Stimulated activated CD4-positive, alpha-beta T cell treated with anti-CD3 and anti-CD28 coated beads, Interleukin-4, amount 100 ng/mL, for 1 hour (primary cell): ENCODE data around the gene ADORA2B.

ENCODE experiments used
- DNase-seq: peaks from one replicate; pipeline ENCODE4 v3.0.0-alpha.2; 2020

ADORA2B gene

GRCh38 chr17:15998031-15998562 lies 53.2 kb downstream of the ADORA2B start:
- DNase-seq = no peak

- DNase-seq = peak; percentile 93
These were observed 54.4 kb downstream of the ADORA2B start, which contains the start of the genes TTC19 and ZSWIM7 for GRCh38 chr17:15999141-15999973. TSS of gene TTC19 (plus strand) at chr17:15999824. CDS start at chr17:15999849, 25 bp downstream. TSS of gene ZSWIM7 (minus strand) at chr17:15999704. CDS start at chr17:15999594, 110 bp downstream.

- no peak for DNase-seq
These were observed 55.3 kb downstream of the ADORA2B start for GRCh38 chr17:15999974-16000827.

GRCh38 chr17:16001226-16001897 lies 56.4 kb downstream of the ADORA2B start:
- no peak for DNase-seq

GRCh38 chr17:16002708-16003260 lies 57.9 kb downstream of the ADORA2B start:
- no peak for DNase-seq

- no peak for DNase-seq
These were observed 58.9 kb downstream of the ADORA2B start for GRCh38 chr17:16003841-16004240.

GRCh38 chr17:16005636-16006035 lies 60.7 kb downstream of the ADORA2B start:
- DNase-seq = no peak

GRCh38 chr17:16007439-16007838 lies 62.5 kb downstream of the ADORA2B start:
- no peak for DNase-seq

- no peak for DNase-seq
These were observed 69.0 kb downstream of the ADORA2B start for GRCh38 chr17:16013943-16014407.

- DNase-seq = no peak
These were observed 74.4 kb downstream of the ADORA2B start for GRCh38 chr17:16019347-16019746.

- no peak for DNase-seq
These were observed 79.0 kb downstream of the ADORA2B start for GRCh38 chr17:16023881-16024280.

GRCh38 chr17:16025202-16025601 lies 80.3 kb downstream of the ADORA2B start:
- no peak for DNase-seq
